GM12873 (cell line): ENCODE measurements around the gene GLT6D1.

Experiments
- TF ChIP-seq, protein P1 (sequence below): IDR thresholded peaks from 2 replicates; pipeline ENCODE4 v1.5.1; 2012; ENCODE audit warnings: low read depth, mild to moderate bottlenecking, moderate library complexity, low read length, control low read depth; ENCODE audit not compliant: insufficient read depth; ENCODE audit errors: missing control alignments

The GLT6D1 gene

DNA sequence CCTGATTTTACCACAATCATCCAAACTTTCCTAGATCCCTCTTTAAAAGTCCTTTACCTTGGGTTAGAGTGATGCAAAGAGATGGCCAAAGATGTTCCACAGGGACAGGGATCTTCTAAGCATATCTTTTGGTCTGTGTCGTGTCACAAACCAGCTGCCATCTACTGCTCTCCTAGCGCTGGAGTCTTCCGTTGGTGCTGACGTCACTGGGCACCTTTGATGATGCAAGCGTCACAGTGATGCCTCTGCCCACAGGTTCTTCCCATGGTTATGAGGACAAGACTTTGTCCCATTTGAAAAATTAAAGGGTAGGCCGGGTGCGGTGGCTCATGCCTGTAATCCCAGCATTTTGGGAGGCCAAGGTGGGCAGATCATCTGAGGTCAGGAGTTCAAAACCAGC lies 1.7 kb upstream of the GLT6D1 start:
- TF ChIP-seq, protein P1, sequence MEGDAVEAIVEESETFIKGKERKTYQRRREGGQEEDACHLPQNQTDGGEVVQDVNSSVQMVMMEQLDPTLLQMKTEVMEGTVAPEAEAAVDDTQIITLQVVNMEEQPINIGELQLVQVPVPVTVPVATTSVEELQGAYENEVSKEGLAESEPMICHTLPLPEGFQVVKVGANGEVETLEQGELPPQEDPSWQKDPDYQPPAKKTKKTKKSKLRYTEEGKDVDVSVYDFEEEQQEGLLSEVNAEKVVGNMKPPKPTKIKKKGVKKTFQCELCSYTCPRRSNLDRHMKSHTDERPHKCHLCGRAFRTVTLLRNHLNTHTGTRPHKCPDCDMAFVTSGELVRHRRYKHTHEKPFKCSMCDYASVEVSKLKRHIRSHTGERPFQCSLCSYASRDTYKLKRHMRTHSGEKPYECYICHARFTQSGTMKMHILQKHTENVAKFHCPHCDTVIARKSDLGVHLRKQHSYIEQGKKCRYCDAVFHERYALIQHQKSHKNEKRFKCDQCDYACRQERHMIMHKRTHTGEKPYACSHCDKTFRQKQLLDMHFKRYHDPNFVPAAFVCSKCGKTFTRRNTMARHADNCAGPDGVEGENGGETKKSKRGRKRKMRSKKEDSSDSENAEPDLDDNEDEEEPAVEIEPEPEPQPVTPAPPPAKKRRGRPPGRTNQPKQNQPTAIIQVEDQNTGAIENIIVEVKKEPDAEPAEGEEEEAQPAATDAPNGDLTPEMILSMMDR: no peak

DNA sequence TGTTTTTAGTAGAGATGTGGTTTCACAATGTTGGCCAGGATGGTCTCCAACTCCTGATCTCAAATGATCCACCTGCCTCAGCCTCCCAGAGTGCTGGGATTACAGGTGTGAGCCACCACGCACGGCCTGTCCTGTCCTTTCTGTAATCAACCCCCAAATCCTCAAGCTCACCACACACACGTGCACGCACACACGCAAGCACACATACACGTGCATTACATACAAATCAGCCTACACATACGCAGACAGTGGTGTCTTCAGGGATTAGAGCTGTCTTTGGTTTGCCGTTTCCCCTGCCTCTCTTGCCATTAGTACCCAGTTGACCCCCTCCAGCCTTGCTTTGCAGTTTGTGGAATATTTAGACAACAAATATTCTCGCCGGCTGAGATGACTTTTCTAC lies 6.5 kb downstream of the GLT6D1 start:
- TF ChIP-seq, protein P1: no peak

DNA sequence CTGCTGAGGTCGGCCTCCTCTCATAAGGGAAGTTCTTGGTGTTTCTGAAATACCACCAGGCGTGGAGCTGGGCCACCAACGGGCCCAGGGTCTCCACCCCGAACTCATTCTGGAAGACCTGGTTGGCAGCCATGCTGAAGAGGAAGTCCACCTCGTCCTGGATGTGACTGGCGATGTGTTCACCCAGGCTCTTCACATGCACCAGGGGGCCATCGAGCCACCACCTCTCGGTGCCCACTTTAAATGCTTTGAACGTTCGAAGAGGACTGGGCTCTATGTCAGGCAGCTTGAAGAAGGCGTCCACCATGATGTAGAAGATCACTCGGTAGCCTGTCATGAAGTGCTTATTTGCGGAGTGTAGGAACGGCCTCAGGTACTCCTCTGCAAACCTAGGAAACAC lies 15.1 kb downstream of the GLT6D1 start:
- TF ChIP-seq, protein P1: no peak

GRCh38 chr9:135622415-135623020 lies 16.8 kb downstream of the GLT6D1 start:
- TF ChIP-seq, protein P1: no peak

GRCh38 chr9:135620558-135620957 lies 18.8 kb downstream of the GLT6D1 start:
- TF ChIP-seq, protein P1: no peak

- TF ChIP-seq, protein P1: no peak
Observed at GRCh38 chr9:135619599-135619886, 19.8 kb downstream of the GLT6D1 start.

GRCh38 chr9:135618866-135619598 lies 20.3 kb downstream of the GLT6D1 start:
- TF ChIP-seq, protein P1: no peak
